GM19452 (cell line): ENCODE measurements around the gene RAET1G.
"Not testable (repeated sequence)": the region's sequence is repeated elsewhere in the genome, so short reads cannot be mapped to it uniquely, and the experiment has no call there.

ENCODE experiments used
- ATAC-seq: cut with Tn5 transposase; IDR thresholded peaks from one replicate; pipeline ENCODE4 v1.9.1; 2021; ENCODE audit not compliant: unreplicated experiment

RAET1G gene

DNA sequence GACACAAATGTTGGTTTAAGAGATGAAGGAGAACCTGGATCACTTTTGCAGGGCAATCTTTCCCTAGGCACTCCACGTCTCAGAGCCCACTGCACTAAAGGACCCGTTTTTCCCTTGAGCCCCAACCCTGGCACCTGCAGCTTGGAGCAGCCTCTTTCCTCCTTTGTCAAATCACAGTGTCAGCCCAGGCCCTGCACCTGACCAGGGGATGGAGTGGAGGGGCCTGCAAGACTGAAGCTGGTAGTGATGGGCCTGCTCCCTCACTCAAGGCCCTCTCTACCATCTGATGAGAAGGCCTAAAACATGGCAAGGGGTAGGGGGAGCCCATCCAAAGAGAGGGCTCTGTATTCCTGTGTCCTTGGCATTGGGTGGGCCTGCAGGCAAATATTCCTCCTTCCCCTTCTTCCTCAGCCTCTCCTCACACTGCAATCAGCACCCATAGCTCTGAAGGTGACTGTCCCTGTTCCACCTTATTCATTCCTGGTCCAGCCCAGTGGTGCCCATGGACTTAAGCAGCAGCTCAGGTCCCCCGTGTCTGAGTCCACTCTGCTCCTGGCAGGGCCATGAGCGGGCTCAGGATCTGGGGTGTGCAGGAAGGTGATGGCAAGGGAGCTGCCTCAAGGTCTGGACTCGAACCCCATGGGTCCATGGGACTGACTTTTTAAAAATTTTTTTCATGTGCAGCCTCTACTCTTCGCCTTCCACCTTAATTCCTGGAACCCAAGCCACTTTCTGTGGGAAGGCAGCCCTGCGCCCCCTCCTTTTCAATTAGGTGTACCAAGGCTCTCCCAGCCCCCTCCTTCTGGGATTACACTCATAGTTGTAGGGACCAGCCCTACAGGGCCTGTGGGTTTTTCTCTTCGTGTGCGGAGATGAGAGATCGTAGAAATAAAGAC is 6.7 kb downstream of the RAET1G start:
- ATAC-seq = no peak

DNA sequence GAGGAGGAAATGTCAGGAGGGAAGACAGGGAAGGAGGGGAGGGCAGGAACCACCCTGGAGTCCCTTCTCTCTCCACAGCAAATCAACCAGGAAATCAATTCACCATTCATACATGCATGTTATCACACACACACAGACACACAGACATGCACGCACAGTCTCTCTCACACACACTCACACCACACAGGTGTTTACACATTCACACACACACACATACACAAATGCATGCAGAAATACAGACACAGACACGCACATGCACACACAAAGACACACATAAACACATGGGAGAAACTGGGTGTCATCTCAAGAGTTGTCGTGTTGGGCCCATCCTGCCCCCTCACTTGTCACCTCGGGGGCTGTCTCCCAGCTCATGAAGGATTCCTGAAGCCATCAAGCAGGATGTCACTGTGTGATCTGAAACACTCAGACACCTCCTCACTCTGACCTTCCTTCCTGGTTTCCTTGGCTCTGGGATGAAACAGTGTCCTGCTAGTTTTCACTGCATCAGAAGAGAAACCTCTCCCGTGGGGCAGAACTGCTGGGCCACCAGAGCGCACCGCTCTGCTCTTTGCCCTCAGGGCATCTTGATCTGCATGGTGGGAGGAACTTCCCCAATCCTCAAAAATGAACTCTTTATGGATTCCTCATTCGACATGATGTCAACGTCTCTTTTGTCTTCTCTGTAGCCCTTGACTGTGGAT is 9.2 kb downstream of the RAET1G start:
- no peak for ATAC-seq

DNA sequence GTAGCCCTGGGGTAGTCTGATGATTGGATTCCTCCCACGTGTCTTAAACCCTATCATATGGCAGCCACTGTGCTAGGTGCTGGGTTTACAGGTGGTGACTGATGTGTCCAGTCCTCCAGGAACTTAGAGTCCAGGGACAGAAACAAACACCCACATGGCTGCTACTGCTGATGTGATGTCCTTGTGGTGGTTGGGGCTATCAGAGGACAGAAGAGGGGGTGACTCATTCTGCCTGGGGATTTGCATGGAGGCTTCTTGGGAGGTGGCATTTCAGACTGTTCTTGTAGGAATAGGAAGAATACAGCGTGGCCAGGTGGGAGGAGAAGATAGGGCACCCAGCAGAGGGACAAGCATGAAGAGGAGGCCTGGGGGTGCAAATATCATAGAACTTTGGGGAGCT is 9.8 kb downstream of the RAET1G start:
- ATAC-seq = no peak

DNA sequence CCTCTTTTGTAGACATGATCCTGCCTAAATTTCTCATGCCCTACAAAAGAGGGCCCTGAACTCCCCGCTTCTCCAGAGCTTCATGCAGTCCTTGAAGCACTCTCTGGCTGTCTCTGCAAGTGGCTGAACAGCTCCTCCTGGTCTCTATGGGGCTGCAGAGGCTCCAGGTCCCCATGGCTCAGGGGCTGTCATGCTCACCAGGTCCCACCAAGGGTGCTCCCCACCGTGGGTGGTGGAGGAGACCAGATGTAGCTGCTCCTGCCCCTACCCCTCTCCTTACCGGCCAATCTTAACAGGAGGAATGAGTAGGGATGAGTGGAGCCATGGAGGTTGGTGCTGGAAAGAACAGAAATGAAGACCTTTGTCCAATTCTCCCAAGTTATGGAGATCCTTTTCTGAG is 10.2 kb downstream of the RAET1G start:
- ATAC-seq = not testable (repeated sequence)

DNA sequence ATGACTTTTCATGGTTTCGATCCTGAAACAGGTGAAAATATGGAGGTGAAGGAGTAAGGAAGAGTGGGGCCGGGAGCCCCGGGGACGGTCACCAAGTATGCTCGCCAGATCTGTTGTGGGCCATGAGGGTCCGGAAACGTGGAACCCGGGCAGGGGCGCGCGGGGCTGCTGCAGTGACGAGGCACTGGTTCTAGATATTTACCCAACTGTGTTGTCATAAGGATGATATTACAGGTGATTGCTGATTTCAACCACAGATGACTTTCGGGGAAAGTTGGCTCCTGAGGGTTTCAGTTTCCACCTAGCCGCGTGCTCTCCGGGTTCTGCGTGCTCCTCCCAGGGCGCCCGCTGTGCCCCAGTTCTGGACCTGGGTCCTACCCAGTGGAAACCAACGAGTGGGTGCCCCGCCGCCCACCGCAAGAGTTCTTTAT is 12.2 kb downstream of the RAET1G start:
- ATAC-seq = no peak

DNA sequence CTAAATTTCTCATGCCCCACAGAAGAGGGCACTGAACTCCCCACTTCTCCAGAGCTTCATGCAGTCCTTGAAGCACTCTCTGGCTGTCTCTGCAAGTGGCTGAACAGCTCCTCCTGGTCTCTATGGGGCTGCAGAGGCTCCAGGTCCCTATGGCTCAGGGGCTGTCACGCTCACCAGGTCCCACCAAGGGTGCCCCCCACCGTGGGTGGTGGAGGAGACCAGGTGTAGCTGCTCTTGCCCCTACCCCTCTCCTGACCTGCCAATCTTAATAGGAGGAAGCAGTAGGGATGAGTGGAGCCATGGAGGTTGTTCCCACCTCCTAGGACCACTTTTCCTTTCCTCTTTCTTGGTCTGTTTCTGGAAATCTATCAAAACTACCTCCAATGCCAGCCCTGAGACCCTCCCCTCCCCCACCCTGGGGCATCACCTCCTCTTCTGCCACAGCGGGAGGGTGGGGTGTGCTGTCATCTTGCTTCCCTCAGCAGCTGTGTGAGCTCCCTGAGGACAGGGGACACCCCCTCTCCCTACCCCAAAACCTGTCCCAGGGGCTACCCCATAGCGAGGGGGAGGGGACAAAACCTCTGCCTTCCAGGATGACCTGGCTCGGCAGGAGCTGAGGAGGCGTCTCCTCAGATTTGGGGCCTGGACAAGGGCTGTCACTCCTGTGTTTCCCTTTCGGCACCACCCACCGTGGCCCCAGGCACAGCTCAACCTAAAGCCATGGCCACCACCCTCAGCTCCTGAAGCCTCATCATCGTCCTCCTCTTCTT is 13.0 kb downstream of the RAET1G start:
- no peak for ATAC-seq

DNA sequence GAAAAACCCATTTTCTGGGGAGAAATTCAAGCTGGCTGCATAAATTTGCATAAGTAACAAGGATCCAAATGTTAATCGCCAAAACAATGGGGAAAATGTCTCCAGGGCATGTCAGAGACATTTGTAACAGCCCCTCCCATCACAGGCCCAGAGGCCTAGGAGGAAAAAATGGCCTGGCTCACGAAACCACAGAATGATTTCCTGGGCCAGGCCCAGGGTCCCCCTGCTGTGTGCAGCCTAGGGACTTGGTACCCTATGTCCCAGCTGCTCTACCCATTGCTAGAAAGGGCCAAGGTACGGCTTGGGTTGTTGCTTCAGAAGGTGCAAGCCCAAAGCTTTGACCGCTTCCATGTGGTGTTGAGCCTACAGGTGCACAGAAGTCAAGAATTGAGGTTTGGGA is 14.4 kb downstream of the RAET1G start:
- ATAC-seq = not testable (repeated sequence)

DNA sequence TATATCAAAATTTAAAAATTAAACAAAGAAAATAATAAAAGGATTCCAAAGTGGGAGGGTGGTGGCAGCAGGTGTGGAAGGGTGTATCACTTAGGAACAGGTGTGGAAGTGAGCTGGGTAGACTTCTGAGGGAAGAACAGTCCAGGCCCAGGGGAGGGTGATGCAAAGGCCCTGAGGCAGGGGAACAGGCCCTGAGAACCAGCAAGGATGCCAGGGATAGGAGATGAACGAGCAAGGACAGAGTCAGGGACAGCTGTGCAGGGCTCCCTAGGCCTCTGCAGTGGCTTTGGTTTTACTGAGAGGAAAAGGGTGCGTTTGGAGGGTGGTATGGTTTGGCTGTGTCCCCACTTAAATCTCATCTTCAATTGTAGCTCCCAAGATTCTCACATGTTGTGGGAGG is 15.6 kb downstream of the RAET1G start:
- ATAC-seq = no peak

DNA sequence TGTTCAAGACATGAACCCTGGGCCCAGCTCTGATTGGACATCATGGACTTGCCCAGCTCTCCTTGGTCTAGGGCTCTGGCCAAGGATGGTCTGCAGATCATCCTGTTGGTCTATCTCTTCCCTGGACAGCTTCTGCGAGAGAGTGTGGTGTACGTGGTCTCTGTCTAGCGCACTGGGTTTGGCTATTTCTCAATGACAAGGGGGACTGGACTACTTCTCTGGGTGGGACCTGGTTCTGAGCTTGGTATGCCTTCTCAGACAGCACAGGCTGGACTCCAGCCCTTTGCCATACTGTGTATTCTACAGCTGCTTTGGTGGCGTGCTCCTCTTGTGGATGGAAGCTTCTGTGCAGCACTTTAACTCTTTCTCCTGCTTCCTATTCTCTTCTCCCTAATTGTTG is 16.5 kb downstream of the RAET1G start:
- no peak for ATAC-seq

DNA sequence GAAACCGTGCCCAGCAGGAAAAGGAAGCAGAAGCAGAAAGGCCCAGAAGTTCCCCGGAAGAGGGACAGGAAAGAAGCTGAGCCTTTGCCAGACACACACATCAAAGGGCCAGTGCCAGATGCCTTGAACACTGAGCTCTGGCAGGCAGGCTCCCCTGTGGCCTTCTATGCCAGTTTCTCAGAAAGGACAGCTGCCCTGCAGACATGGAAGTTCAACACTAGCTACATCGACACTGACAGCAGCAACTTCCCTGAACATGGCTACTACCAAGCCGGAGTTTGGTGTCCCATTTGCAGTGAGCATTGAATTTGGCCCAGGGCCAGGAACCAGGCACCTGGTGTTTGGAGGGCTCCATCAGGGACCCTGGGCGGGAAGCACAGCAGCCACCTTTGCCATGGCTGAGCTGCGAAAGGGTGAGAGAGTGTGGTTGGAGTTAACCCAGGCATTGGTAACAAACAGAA is 17.0 kb downstream of the RAET1G start:
- ATAC-seq = no peak

DNA sequence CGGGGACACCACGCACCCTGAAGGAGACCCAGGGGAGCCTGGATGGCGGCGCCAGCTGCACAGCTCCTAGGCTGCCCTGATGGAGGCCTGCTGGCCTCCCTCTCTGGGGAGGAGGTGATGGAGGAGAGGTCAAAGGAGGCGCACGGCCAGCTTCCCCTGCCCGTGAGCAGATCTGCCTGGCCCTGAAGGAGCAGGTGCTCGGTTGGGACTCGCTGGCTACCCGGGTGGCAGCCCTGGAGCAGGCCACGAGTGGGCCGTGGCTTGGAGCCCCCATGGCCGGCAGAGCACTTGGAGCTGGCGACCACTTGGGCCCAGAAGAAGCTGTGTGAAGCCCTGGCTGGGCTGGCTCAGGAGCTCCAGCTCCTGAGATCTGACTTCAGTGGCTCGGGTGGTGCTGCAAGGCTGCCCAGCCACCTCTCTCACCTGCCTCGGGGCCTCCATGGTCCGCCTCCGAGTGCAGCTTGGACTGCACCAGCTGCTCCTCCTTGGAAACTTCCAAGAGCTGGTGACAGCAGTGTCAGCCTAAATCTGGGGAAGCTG is 17.5 kb downstream of the RAET1G start:
- ATAC-seq = no peak

DNA sequence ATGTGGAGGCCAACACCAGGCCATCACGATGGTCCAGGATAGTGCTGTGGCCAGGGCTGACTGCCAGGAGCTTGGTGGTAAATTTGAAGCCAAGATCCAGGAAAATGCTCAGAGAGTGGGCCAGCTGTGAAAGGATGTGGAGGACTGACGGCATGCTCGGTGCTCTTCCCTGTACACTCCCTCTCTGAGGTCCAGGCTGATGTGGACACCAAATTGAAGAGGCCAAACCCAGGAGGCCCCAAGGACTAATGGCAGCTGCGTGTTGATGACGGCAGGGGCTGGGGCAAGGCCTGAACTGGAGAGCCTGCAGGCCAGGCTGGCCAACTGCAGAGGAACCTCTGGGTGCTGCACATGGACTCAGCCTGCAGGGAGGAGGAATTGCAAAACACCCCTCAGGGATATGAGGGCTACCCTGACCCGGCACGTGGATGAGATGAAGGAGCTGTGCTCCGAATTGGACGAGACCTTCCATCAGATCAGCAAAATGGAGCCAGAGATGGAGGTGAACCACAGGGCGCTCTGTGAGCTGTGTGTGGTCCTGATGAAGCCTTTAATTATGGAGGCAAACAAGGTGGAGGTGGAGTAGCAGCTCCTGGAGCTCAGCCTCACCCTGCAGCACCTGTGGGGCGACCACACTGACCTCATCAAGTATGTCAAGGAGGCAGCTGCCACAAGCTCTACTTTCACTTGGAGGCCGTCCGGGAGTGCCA is 18.1 kb downstream of the RAET1G start:
- no peak for ATAC-seq

DNA sequence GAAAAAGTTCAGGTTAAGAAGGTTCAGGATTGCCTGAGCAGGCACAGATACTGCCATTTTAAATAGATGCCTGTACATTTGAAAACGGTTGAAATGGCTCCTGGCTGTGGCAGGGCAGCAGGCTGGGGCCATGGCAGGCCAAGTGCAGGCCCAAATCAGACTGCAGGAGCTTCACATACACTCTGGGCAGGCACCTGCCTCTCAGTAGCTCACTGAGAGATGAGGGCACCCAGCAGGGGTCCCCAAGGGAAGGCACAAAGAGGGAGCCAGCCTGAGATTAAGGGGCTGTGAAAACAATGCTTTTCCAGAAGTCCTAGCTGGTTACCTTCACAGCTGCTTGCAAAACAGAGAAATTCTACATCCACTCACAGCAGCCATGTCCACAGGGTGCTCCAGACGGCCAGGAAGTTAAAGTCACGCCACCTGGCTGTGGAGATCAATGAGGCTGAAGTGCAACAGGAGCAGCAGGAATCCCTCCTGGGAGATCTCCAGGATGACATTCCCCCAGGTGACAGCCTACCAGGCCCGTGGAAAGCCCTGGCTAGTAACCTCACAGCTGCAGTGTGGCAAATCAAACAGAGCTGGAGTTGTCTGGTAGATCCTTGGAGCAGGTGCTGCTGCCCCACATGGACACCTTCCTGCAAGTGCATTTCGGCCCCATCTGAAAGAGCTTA is 18.8 kb downstream of the RAET1G start:
- ATAC-seq = no peak

DNA sequence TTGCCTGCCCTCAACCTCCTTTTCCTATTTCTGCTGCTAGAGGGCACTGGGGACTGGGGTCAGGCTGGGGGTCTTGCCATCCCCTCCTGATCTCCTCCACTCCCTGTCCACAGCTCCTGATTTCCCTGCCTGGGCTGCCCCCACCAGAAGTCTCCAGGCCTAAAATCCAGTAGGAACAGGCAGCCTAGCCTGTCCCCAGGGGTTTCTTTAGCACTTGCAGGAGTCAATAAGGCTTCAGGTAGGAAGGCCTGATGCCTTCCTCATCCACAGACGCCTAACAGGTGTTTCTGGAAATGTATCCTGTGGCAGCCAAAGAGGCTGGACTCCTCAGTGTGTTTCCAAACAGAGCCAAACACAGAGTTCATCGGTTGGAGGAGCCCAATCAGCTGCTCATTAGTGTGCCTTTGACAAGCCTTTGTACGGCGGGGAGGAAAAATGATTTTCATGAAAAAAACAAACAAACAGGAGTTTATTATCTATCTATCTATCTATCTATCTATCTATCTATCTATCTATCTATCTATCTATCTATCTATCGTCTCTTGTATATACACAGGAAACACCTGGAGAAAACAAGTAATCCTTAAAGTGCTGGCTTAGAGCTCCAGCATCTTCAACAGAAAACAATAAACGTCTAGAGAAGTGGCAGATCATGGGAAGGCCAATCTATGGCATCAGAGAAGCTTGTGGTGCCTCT is 21.3 kb downstream of the RAET1G start:
- ATAC-seq = no peak

DNA sequence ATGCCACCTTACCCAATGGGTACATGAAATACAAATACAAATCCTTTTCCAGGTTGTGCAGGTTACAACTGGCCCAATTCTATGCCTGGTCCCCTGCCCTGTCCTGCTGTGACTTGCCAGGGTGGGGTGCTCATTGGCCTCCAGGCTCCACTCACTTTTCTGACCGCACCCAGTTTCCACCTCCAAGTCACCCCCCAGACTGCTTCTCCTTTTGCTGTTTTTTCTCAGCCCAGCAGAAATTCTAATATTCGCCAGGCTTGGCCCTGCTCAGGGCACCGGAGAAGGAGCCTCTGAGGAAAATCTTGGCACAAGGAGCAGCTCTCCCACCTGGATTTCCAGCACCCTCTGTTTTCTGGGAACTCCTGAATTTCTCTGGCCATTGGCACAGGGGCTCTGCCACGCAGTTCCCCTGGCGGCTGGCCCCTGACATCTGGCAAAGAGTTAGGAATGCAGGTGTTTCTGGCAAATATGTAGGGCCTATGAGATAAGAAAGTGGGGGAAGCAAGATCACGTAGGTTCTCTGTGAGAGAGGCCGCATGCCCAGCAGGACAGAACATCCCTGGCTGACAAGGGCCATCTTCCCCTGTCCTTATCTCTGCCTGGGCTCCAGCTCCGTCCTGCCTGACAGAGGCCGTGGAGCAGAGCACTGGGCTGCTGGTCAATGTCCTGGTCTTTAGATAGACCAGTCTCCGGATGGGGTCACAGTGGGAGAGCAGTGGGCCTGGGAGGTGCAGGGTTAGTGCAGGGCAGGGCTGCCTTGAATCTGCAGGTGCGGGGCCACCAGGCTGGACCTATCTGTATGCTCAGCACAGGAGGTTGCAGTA is 22.1 kb downstream of the RAET1G start:
- ATAC-seq = no peak

DNA sequence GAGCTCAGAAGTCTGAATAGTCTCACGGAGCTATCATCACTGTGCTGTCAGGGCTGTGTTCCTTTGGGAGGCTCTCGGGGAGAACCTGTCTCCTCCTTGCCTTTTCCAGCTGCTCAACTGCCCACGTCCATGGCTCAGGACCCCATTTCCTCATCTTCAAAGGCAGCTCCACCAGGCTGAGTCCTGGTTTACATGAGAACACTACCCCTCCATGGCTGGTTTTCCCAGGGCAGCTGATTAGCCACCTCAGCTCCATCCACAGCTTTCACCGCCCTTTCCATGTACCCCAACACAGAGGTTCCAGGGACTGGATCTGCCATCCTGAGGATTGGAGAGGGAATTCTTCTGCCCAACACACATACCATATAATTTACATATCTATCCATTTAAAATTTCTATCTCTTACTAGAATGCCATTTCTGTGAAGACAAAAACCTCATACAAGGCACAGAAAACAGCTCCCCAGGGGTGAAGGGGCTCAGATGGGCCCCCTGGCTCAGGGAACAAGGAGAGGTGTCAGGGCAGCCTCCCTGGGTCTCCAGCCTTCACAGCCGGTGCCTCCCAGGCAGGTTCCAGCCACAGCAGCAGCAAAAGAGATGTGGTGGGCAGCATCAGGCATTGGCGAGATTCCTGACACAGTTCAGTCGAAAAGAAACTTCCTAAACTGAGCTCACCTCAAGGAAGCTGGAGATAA is 22.8 kb downstream of the RAET1G start:
- no peak for ATAC-seq

DNA sequence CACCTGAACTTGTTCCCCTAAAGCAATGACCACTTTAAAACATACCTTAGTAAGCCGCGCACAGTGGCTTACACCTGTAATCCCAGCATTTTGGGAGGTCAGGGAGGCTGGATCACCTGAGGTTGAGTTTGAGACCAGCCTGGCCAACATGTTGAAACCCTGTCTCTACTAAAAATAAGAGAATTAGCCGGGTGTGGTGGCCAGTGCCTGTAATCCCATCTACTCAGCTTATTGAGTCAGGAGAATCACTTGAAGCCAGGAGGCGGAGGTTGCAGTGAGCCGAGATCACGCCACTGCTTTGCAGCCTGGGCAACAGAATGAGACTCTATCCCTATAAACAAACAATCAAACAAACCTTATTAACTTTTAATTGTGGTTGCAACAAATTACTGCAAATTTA is 23.4 kb downstream of the RAET1G start:
- ATAC-seq = no peak

DNA sequence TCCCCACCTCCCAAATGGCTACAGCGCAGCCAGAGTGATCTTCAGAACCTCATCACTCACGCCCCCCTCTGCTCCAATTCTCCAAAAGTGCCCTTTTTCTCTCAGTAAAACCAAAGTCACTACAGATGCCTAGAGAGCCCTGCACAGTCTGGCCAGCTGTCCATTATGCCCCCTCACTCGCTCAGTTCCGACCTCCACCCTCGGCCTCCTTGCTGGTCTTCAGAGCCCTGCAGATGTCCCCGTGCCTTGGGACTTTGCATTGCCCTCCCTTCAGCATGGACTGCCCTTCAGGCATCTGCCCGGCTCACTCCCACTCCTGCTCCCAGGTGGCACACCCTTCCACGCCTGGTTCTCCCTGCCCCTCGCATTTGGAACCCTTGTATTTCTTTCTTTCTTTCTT is 24.0 kb downstream of the RAET1G start:
- no peak for ATAC-seq
